NCI-H146 treated with DMSO at 0.1 percent for 48 hours (cell line): ENCODE measurements around the gene CD47.

Source experiments
- DNase-seq: peaks from one replicate; lab custom pipeline; 2025; ENCODE audit not compliant: unreplicated experiment; lab: John Stamatoyannopoulos, UW

CD47 gene

GRCh38 chr3:108090701-108091497 lies at the start of gene CD47:
CD47 (minus strand) TSS chr3:108091031; CDS start chr3:108090908, 123 bp downstream.
- DNase-seq: peak; percentile 94

GRCh38 chr3:108137460-108137814 lies 46.6 kb upstream of the CD47 start:
- DNase-seq: peak; percentile 27

GRCh38 chr3:108136561-108137459 lies 46.0 kb upstream of the CD47 start:
- no peak for DNase-seq

GRCh38 chr3:108134555-108134880 lies 43.7 kb upstream of the CD47 start:
- no peak for DNase-seq

- DNase-seq: no peak
Measured at GRCh38 chr3:108133858-108134554, 43.2 kb upstream of the CD47 start.

GRCh38 chr3:108133048-108133369 lies 42.2 kb upstream of the CD47 start:
- DNase-seq: no peak

- no peak for DNase-seq
Measured at GRCh38 chr3:108131475-108132134, 40.8 kb upstream of the CD47 start.

GRCh38 chr3:108130701-108131474 lies 40.1 kb upstream of the CD47 start:
- no peak for DNase-seq

- DNase-seq: no peak
Measured at GRCh38 chr3:108130236-108130635, 39.4 kb upstream of the CD47 start.

- DNase-seq: no peak
Measured at GRCh38 chr3:108127301-108127988, 36.6 kb upstream of the CD47 start.

- no peak for DNase-seq
Measured at GRCh38 chr3:108126348-108126747, 35.5 kb upstream of the CD47 start.

- DNase-seq: peak; percentile 100
Measured at GRCh38 chr3:108125550-108126071, 34.8 kb upstream of the CD47 start.

- DNase-seq: peak; percentile 77
Measured at GRCh38 chr3:108125153-108125543, 34.3 kb upstream of the CD47 start.

GRCh38 chr3:108124337-108125152 lies 33.7 kb upstream of the CD47 start:
- DNase-seq: peak; percentile 81

GRCh38 chr3:108123326-108123725 lies 32.5 kb upstream of the CD47 start:
- DNase-seq: no peak

- DNase-seq: peak; percentile 98
Measured at GRCh38 chr3:108122276-108122675, 31.4 kb upstream of the CD47 start.

- no peak for DNase-seq
Measured at GRCh38 chr3:108119398-108120104, 28.7 kb upstream of the CD47 start.
